Measurements from ENCODE around the gene GDF7.

DNA sequence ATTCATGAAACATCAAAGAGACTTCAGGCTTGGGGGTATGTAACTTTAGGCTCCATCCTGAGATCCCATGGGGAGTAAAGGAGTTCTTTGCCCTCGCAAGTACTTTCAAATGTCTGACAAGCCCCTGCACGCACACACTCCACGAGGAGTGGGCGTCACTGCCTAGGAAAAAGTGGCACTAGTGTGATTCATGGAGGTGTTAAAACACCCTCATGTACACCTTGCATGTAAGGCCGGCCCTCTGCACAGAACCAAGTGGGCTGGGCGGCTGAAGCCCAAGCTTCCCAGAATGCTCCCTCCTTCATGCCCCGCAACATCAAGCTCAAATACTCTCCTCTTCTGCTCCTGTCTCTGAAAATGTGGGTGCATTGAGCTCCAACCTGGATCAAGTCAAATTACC lies 23.9 kb upstream of the GDF7 start:
- no peak for TF ChIP-seq CTCF (IDR thresholded peaks at IDR 0.05; ENCODE audit: low read depth, low read length, missing input control)
- TF ChIP-seq, protein P1, sequence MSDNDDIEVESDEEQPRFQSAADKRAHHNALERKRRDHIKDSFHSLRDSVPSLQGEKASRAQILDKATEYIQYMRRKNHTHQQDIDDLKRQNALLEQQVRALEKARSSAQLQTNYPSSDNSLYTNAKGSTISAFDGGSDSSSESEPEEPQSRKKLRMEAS (IDR thresholded peaks at IDR 0.05), result no peak
- no peak for TF ChIP-seq EGR1 (IDR thresholded peaks at IDR 0.05; ENCODE audit: low read depth in 2 of 2)
- TF ChIP-seq GABPA (IDR thresholded peaks at IDR 0.05 in 1 of 2, conservative IDR thresholded peaks at IDR 0.05 in 1 of 2), result no peak
